Measurements from ENCODE around the gene PGRMC2. TPM values are rescaled to one million over a fixed set of nuclear protein-coding genes. Genes with fewer than 3 reads are reported as not detected.

The PGRMC2 gene
- polyA plus RNA-seq, 4 donors = 47.3 to 116 (median 52.7) TPM

DNA sequence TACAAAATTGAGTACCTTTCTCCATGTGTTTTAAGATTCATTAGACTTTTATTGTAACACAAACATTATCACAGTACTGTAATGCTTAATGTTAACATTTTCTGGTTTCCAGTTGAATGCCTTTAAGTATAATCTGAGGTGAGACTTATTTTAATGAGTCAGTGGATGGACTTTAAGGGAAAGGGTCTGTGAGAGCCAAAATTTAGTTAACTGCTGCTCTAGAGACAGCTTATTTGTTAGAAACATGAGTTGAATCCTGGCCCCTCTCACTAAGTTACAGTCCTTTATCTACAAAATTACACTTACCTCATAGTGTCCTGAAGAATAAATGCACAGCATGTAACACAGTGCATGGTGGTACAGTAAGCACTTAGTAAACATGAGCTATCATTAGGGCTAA is 66.0 kb downstream of the PGRMC2 start:
- Histone ChIP-seq H3K9me3 (ENCODE audit: control insufficient read depth in 2 of 2, insufficient read depth in 1 of 2, low read depth in 1 of 2, low read length in 1 of 2) (no peaks in the 10 kb centered on the region), H3K4me3 (ENCODE audit: low read depth in 1 of 3, low read length in 3 of 3) (no peak overlapping the region), H3K4me1 (ENCODE audit: control insufficient read depth in 3 of 3, insufficient read depth in 2 of 3, low read depth in 1 of 3, low read length in 2 of 3) (no peaks in the 10 kb centered on the region), H3K36me3 (ENCODE audit: control insufficient read depth in 3 of 3, insufficient read depth in 2 of 3, low read depth in 1 of 3, low read length in 3 of 3) (peaks cover 0 to 7% (median 0%) of the 10 kb centered on the region in 3 donors), H3K27ac (ENCODE audit: low read depth in 1 of 3, low read length in 2 of 3) (no peak overlapping the region), H3K27me3 (ENCODE audit: control insufficient read depth in 3 of 3, insufficient read depth in 3 of 3, low read length in 3 of 3) (no peaks in the 10 kb centered on the region)
- no peak for FAIRE-seq
- DNase-seq = no peak

GRCh38 chr4:128220286-128221235 is 67.1 kb downstream of the PGRMC2 start:
- Histone ChIP-seq H3K27me3 (ENCODE audit: control insufficient read depth in 3 of 3, insufficient read depth in 3 of 3, low read length in 3 of 3) (no peaks in the 10 kb centered on the region), H3K4me3 (ENCODE audit: low read depth in 1 of 3, low read length in 3 of 3) (no peak overlapping the region), H3K9me3 (ENCODE audit: control insufficient read depth in 2 of 2, insufficient read depth in 1 of 2, low read depth in 1 of 2, low read length in 1 of 2) (no peaks in the 10 kb centered on the region), H3K36me3 (ENCODE audit: control insufficient read depth in 3 of 3, insufficient read depth in 2 of 3, low read depth in 1 of 3, low read length in 3 of 3) (peaks cover 0 to 7% (median 0%) of the 10 kb centered on the region in 3 donors), H3K4me1 (ENCODE audit: control insufficient read depth in 3 of 3, insufficient read depth in 2 of 3, low read depth in 1 of 3, low read length in 2 of 3) (no peaks in the 10 kb centered on the region), H3K27ac (ENCODE audit: low read depth in 1 of 3, low read length in 2 of 3) (no peak overlapping the region)
- DNase-seq (peak in 1 of 2 donors; percentile 17), FAIRE-seq (peak; percentile 33)
- WGBS, 3 donors = 46 to 58% (median 57%) methylated on average over 8 of the region's 8 CpGs

Other genes starting within 250 kb of the PGRMC2 start
- 10 to 100 TPM; 18.4 to 24.5 (median 19.4) TPM for gene LARP1B, start 226.5 kb downstream of the PGRMC2 start, polyA plus RNA-seq

Data from small intestine (tissue), 7 donors.